ENCODE measurements around the gene FBN3. TPM values are rescaled to one million over a fixed set of nuclear protein-coding genes. Genes with fewer than 3 reads are reported as not detected.
"Not testable (repeated sequence)": the region's sequence is repeated elsewhere in the genome, so short reads cannot be mapped to it uniquely, and the experiment has no call there.

The FBN3 gene
- total and polyA plus RNA-seq, 3 experiments from 2014 or later: not detected

- H3K4me1 ChIP-seq (ENCODE audit: insufficient read depth, low read length): no peaks in the 10 kb centered on the region
- no peak for DNase-seq
- H3K4me3 ChIP-seq (ENCODE audit: low read length): no peak overlapping the region
- Mint-ChIP-seq H3K4me3 (no peak overlapping the region), H3K4me1 (no peaks in the 10 kb centered on the region), H3K27me3 (peaks cover 5 to 25% of the 10 kb centered on the region in 2 donors), H3K36me3 (no peaks in the 10 kb centered on the region), H3K27ac (no peak overlapping the region), H3K9me3 (peaks cover 0 to 5% (median 2%) of the 10 kb centered on the region in 5 donors)
- no peaks in the 10 kb centered on the region for H3K27me3 ChIP-seq (ENCODE audit: insufficient read depth, low read length, poor library complexity, severe bottlenecking)
- CTCF ChIA-PET: interaction anchor here (0.7 kb wide), 1 partner anchor 10 kb away, joined by 3 read pairs; no protein-coding TSS in a partner anchor
- no peak overlapping the region for H3K27ac ChIP-seq (ENCODE audit: low read depth, low read length)
- no peaks in the 10 kb centered on the region for H3K9me3 ChIP-seq (ENCODE audit: low read length)
- POLR2A ChIA-PET: no interaction called here
- no peaks in the 10 kb centered on the region for H3K36me3 ChIP-seq (ENCODE audit: insufficient read depth, low read length)
Measured at GRCh38 chr19:8109890-8110662, 39.3 kb downstream of the FBN3 start.

GRCh38 chr19:8109455-8109854 is 39.9 kb downstream of the FBN3 start:
- peaks cover 0 to 5% (median 2%) of the 10 kb centered on the region in 5 donors for H3K9me3 Mint-ChIP-seq
- Histone ChIP-seq H3K9me3 (ENCODE audit: low read length) (no peaks in the 10 kb centered on the region), H3K4me1 (ENCODE audit: insufficient read depth, low read length) (no peaks in the 10 kb centered on the region), H3K27ac (ENCODE audit: low read depth, low read length) (no peak overlapping the region), H3K4me3 (ENCODE audit: low read length) (no peak overlapping the region), H3K36me3 (ENCODE audit: insufficient read depth, low read length) (no peaks in the 10 kb centered on the region), H3K27me3 (ENCODE audit: insufficient read depth, low read length, poor library complexity, severe bottlenecking) (no peaks in the 10 kb centered on the region)
- peaks cover 5 to 25% of the 10 kb centered on the region in 2 donors for H3K27me3 Mint-ChIP-seq
- POLR2A ChIA-PET: no interaction called here
- CTCF ChIA-PET: interaction anchor here (0.7 kb wide), 1 partner anchor 11 kb away, joined by 3 read pairs; no protein-coding TSS in a partner anchor
- H3K27ac Mint-ChIP-seq: no peak overlapping the region
- DNase-seq: no peak
- no peaks in the 10 kb centered on the region for H3K36me3 Mint-ChIP-seq
- no peaks in the 10 kb centered on the region for H3K4me1 Mint-ChIP-seq
- H3K4me3 Mint-ChIP-seq: no peak overlapping the region

- Mint-ChIP-seq H3K9me3 (peaks cover 0 to 5% (median 2%) of the 10 kb centered on the region in 5 donors), H3K4me3 (no peak overlapping the region), H3K27ac (no peak overlapping the region), H3K36me3 (no peaks in the 10 kb centered on the region), H3K4me1 (no peaks in the 10 kb centered on the region), H3K27me3 (peaks cover 5 to 25% of the 10 kb centered on the region in 2 donors)
- H3K27ac ChIP-seq (ENCODE audit: low read depth, low read length): no peak overlapping the region
- no peak for DNase-seq
- no peak overlapping the region for H3K4me3 ChIP-seq (ENCODE audit: low read length)
- H3K36me3 ChIP-seq (ENCODE audit: insufficient read depth, low read length): no peaks in the 10 kb centered on the region
- no peaks in the 10 kb centered on the region for H3K27me3 ChIP-seq (ENCODE audit: insufficient read depth, low read length, poor library complexity, severe bottlenecking)
- POLR2A ChIA-PET: no interaction called here
- CTCF ChIA-PET: interaction anchor here (0.7 kb wide), 1 partner anchor 11 kb away, joined by 3 read pairs; no protein-coding TSS in a partner anchor
- H3K4me1 ChIP-seq (ENCODE audit: insufficient read depth, low read length): no peaks in the 10 kb centered on the region
- no peaks in the 10 kb centered on the region for H3K9me3 ChIP-seq (ENCODE audit: low read length)
Measured at GRCh38 chr19:8108560-8109445, 40.6 kb downstream of the FBN3 start.

- no peaks in the 10 kb centered on the region for H3K9me3 ChIP-seq (ENCODE audit: low read length)
- no peak overlapping the region for H3K4me3 Mint-ChIP-seq
- no peak overlapping the region for H3K27ac Mint-ChIP-seq
- no peak overlapping the region for H3K4me3 ChIP-seq (ENCODE audit: low read length)
- H3K36me3 Mint-ChIP-seq: no peaks in the 10 kb centered on the region
- peaks cover 7 to 30% of the 10 kb centered on the region in 2 donors for H3K27me3 Mint-ChIP-seq
- ChIA-PET CTCF (no interaction called here), POLR2A (no interaction called here)
- no peak for DNase-seq
- no peaks in the 10 kb centered on the region for H3K27me3 ChIP-seq (ENCODE audit: insufficient read depth, low read length, poor library complexity, severe bottlenecking)
- no peaks in the 10 kb centered on the region for H3K4me1 Mint-ChIP-seq
- H3K4me1 ChIP-seq (ENCODE audit: insufficient read depth, low read length): no peaks in the 10 kb centered on the region
- no peaks in the 10 kb centered on the region for H3K36me3 ChIP-seq (ENCODE audit: insufficient read depth, low read length)
- H3K27ac ChIP-seq (ENCODE audit: low read depth, low read length): no peak overlapping the region
- peaks cover 0 to 5% (median 2%) of the 10 kb centered on the region in 5 donors for H3K9me3 Mint-ChIP-seq
Measured at GRCh38 chr19:8107301-8107903, 42.0 kb downstream of the FBN3 start.

- ChIA-PET POLR2A (no interaction called here), CTCF (no interaction called here)
- Mint-ChIP-seq H3K4me1 (no peaks in the 10 kb centered on the region), H3K36me3 (no peaks in the 10 kb centered on the region), H3K9me3 (peaks cover 0 to 5% (median 3%) of the 10 kb centered on the region in 5 donors), H3K27ac (no peak overlapping the region), H3K4me3 (no peak overlapping the region), H3K27me3 (peaks cover 7 to 36% of the 10 kb centered on the region in 2 donors)
- H3K4me1 ChIP-seq (ENCODE audit: insufficient read depth, low read length): no peaks in the 10 kb centered on the region
- no peaks in the 10 kb centered on the region for H3K27me3 ChIP-seq (ENCODE audit: insufficient read depth, low read length, poor library complexity, severe bottlenecking)
- no peaks in the 10 kb centered on the region for H3K36me3 ChIP-seq (ENCODE audit: insufficient read depth, low read length)
- no peak overlapping the region for H3K4me3 ChIP-seq (ENCODE audit: low read length)
- H3K27ac ChIP-seq (ENCODE audit: low read depth, low read length): no peak overlapping the region
- no peak for DNase-seq
- no peaks in the 10 kb centered on the region for H3K9me3 ChIP-seq (ENCODE audit: low read length)
Measured at GRCh38 chr19:8105471-8105870, 43.9 kb downstream of the FBN3 start.

- POLR2A ChIA-PET; H3K9me3 ChIP-seq (ENCODE audit: low read length); H3K27me3 ChIP-seq (ENCODE audit: insufficient read depth, low read length, poor library complexity, severe bottlenecking); H3K4me1 ChIP-seq (ENCODE audit: insufficient read depth, low read length); CTCF ChIA-PET; H3K4me3 ChIP-seq (ENCODE audit: low read length); H3K36me3 Mint-ChIP-seq; DNase-seq; H3K4me1 Mint-ChIP-seq; H3K36me3 ChIP-seq (ENCODE audit: insufficient read depth, low read length); H3K27ac ChIP-seq (ENCODE audit: low read depth, low read length); H3K4me3 Mint-ChIP-seq: not testable (repeated sequence)
- Mint-ChIP-seq H3K9me3 (peaks cover 0 to 12% (median 5%) of the 10 kb centered on the region in 5 donors), H3K27ac (peak overlapping the region in 1 of 8 donors; percentile 86), H3K27me3 (peaks cover 6 to 36% of the 10 kb centered on the region in 2 donors)
Measured at GRCh38 chr19:8101910-8102309, 47.5 kb downstream of the FBN3 start.

- no peaks in the 10 kb centered on the region for H3K4me1 ChIP-seq (ENCODE audit: insufficient read depth, low read length)
- no peaks in the 10 kb centered on the region for H3K36me3 ChIP-seq (ENCODE audit: insufficient read depth, low read length)
- peaks cover 0 to 18% (median 9%) of the 10 kb centered on the region in 5 donors for H3K9me3 Mint-ChIP-seq
- no peak overlapping the region for H3K27ac ChIP-seq (ENCODE audit: low read depth, low read length)
- H3K27ac Mint-ChIP-seq: no peak overlapping the region
- ChIA-PET POLR2A (no interaction called here), CTCF (no interaction called here)
- H3K9me3 ChIP-seq (ENCODE audit: low read length): peaks cover 5% of the 10 kb centered on the region
- no peak for DNase-seq
- no peak overlapping the region for H3K4me3 ChIP-seq (ENCODE audit: low read length)
- no peaks in the 10 kb centered on the region for H3K27me3 ChIP-seq (ENCODE audit: insufficient read depth, low read length, poor library complexity, severe bottlenecking)
- no peak overlapping the region for H3K4me3 Mint-ChIP-seq
- H3K27me3 Mint-ChIP-seq: peaks cover 12 to 36% of the 10 kb centered on the region in 2 donors
- H3K36me3 Mint-ChIP-seq: no peaks in the 10 kb centered on the region
- no peaks in the 10 kb centered on the region for H3K4me1 Mint-ChIP-seq
Measured at GRCh38 chr19:8101311-8101710, 48.1 kb downstream of the FBN3 start.
